ENCODE results near the gene ERI3. TPM values are rescaled to one million over a fixed set of nuclear protein-coding genes. Genes with fewer than 3 reads are reported as not detected.

Gene ERI3
- total RNA-seq, 4 donors from 2014 or later: 11.2 to 30.4 (median 20.8) TPM

- Histone ChIP-seq H3K27ac (peak overlapping the region in 2 of 4 donors; percentile 32 to 62), H3K4me1 (peaks cover 0 to 57% (median 39%) of the 10 kb centered on the region in 4 donors), H3K36me3 (no peaks in the 10 kb centered on the region), H3K27me3 (no peaks in the 10 kb centered on the region), H3K4me3 (no peak overlapping the region), H3K9me3 (no peaks in the 10 kb centered on the region)
- TF ChIP-seq CTCF (IDR thresholded peaks at IDR 0.05): no peak
- TF ChIP-seq EP300 (IDR thresholded peaks at IDR 0.05; ENCODE audit: low read depth): no peak
- TF ChIP-seq POLR2A (IDR thresholded peaks at IDR 0.05): no peak
- TF ChIP-seq POLR2AphosphoS5 (IDR thresholded peaks at IDR 0.05): no peak
- WGBS, 2 donors (ENCODE audit: low coverage in 1 of 2): 92 to 100% methylated on average over 3 to 6 of the region's 6 CpGs
- DNase-seq: no peak
- in situ Hi-C loops (cut with MboI; ENCODE audit: low pct_ligation_motif_present in 1 of 4, low pct_unique_long_range_greater_than_20kb in 1 of 4, low sequenced_read_pairs in 3 of 4): no loop called here
- intact Hi-C loops (cut with DNase I; ENCODE audit: low total_unique reads): no loop called here
Observed at GRCh38 chr1:44273560-44274350, 81.3 kb downstream of the ERI3 start.

GRCh38 chr1:44272992-44273391 is 82.1 kb downstream of the ERI3 start:
- no peak overlapping the region for H3K4me3 ChIP-seq
- H3K27ac ChIP-seq: peak overlapping the region in 3 of 4 donors; percentile 26 to 62 (median 32)
- no peak for DNase-seq
- H3K4me1 ChIP-seq: peaks cover 0 to 64% (median 46%) of the 10 kb centered on the region in 4 donors
- TF ChIP-seq POLR2AphosphoS5 (IDR thresholded peaks at IDR 0.05) (no peak), POLR2A (IDR thresholded peaks at IDR 0.05) (no peak), EP300 (IDR thresholded peaks at IDR 0.05; ENCODE audit: low read depth) (no peak), CTCF (IDR thresholded peaks at IDR 0.05) (no peak)
- no peaks in the 10 kb centered on the region for H3K27me3 ChIP-seq
- WGBS, 2 donors (ENCODE audit: low coverage in 1 of 2): 69 to 76% methylated on average over 1 to 3 of the region's 3 CpGs
- in situ Hi-C loops (cut with MboI; ENCODE audit: low pct_ligation_motif_present in 1 of 4, low pct_unique_long_range_greater_than_20kb in 1 of 4, low sequenced_read_pairs in 3 of 4): no loop called here
- H3K9me3 ChIP-seq: no peaks in the 10 kb centered on the region
- no peaks in the 10 kb centered on the region for H3K36me3 ChIP-seq
- intact Hi-C loops (cut with DNase I; ENCODE audit: low total_unique reads): no loop called here

GRCh38 chr1:44271646-44272045 is 83.4 kb downstream of the ERI3 start:
- in situ Hi-C loops (cut with MboI; ENCODE audit: low pct_ligation_motif_present in 1 of 4, low pct_unique_long_range_greater_than_20kb in 1 of 4, low sequenced_read_pairs in 3 of 4) (no loop called here), intact Hi-C loops (cut with DNase I; ENCODE audit: low total_unique reads) (no loop called here)
- no peaks in the 10 kb centered on the region for H3K36me3 ChIP-seq
- 80 to 93% methylated on average over 1 to 3 of the region's 3 CpGs for WGBS, 2 donors (ENCODE audit: low coverage in 1 of 2)
- no peaks in the 10 kb centered on the region for H3K9me3 ChIP-seq
- peaks cover 0 to 73% (median 54%) of the 10 kb centered on the region in 4 donors for H3K4me1 ChIP-seq
- peak overlapping the region; percentile 13 to 83 (median 66) for H3K27ac ChIP-seq
- no peak for TF ChIP-seq POLR2A (IDR thresholded peaks at IDR 0.05)
- no peak for TF ChIP-seq POLR2AphosphoS5 (IDR thresholded peaks at IDR 0.05)
- TF ChIP-seq CTCF (IDR thresholded peaks at IDR 0.05): no peak
- no peak for TF ChIP-seq EP300 (IDR thresholded peaks at IDR 0.05; ENCODE audit: low read depth)
- H3K27me3 ChIP-seq: no peaks in the 10 kb centered on the region
- no peak for DNase-seq
- H3K4me3 ChIP-seq: no peak overlapping the region

- H3K4me1 ChIP-seq: peaks cover 0 to 78% (median 60%) of the 10 kb centered on the region in 4 donors
- DNase-seq: peak; percentile 76
- H3K4me3 ChIP-seq: no peak overlapping the region
- H3K9me3 ChIP-seq: no peaks in the 10 kb centered on the region
- peak overlapping the region; percentile 49 to 83 (median 66) for H3K27ac ChIP-seq
- 53 to 70% methylated on average over 2 to 6 of the region's 6 CpGs for WGBS, 2 donors (ENCODE audit: low coverage in 1 of 2)
- in situ Hi-C loops (cut with MboI; ENCODE audit: low pct_ligation_motif_present in 1 of 4, low pct_unique_long_range_greater_than_20kb in 1 of 4, low sequenced_read_pairs in 3 of 4) (no loop called here), intact Hi-C loops (cut with DNase I; ENCODE audit: low total_unique reads) (no loop called here)
- no peaks in the 10 kb centered on the region for H3K36me3 ChIP-seq
- peak in 1 of 3 donors; percentile 33 for TF ChIP-seq POLR2AphosphoS5 (IDR thresholded peaks at IDR 0.05)
- no peak for TF ChIP-seq EP300 (IDR thresholded peaks at IDR 0.05; ENCODE audit: low read depth)
- H3K27me3 ChIP-seq: no peaks in the 10 kb centered on the region
Observed at GRCh38 chr1:44270686-44271628, 84.1 kb downstream of the ERI3 start.
